Measurements from ENCODE around the gene RNF8. TPM values are rescaled to one million over a fixed set of nuclear protein-coding genes. Genes with fewer than 3 reads are reported as not detected.

Gene RNF8
- total and polyA plus RNA-seq, 10 of the 15 experiments (the other 5 are each of a cell fraction or from before 2014, with no cell fraction given) = 7.8 to 30.2 (median 23.3) TPM

DNA sequence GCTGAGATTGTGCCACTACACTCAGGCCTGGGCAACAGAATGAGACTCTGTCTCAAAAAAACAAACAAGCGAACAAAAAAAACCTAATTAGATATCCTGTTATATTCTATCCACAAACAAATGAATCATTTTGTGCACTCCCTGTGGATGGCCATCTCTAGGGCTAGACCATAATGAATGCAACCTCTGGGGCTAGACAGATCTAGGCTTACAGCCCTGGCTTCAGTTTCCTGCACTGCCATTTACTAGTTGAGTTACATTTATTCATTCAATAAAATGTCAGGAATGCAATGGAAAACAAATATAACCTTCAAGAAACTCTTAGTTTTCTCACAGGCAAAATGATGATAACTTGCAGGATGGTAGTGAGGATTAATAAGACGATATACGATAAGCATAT lies 6.6 kb upstream of the RNF8 start:
- no peaks in the 10 kb centered on the region for H3K27me3 ChIP-seq (replicated peaks in 1 of 2; ENCODE audit: control insufficient read depth in 2 of 2, insufficient read depth in 2 of 2, low read length in 1 of 2)
- H3K36me3 ChIP-seq (ENCODE audit: control insufficient read depth in 2 of 2, insufficient read depth in 2 of 2, low read length in 1 of 2) = no peaks in the 10 kb centered on the region
- 64% methylated on average over 3 of the region's 3 CpGs for WGBS (ENCODE audit: insufficient coverage, insufficient replicate concordance, low lambda C conversion rate, missing lambda C conversion rate)
- no peak overlapping the region for H3K4me3 ChIP-seq
- ATAC-seq (no peak), FAIRE-seq (no peak), DNase-seq (ENCODE audit: low read depth, low spot score) (no peak)
- in situ Hi-C loops (cut with MboI) = no loop called here
- H3K79me2 ChIP-seq (ENCODE audit: control insufficient read depth, insufficient read depth, low read length) = no peaks in the 10 kb centered on the region
- no peak overlapping the region for H3K9ac ChIP-seq (ENCODE audit: control insufficient read depth, insufficient read depth, low read length)
- RAD21 ChIA-PET (ENCODE audit: unreplicated experiment) = no interaction called here
- no peaks in the 10 kb centered on the region for H3K4me1 ChIP-seq (ENCODE audit: control insufficient read depth, insufficient read depth, low read length)
- intact Hi-C loops (cut with micrococcal nuclease; ENCODE audit: unreplicated experiment) = no loop called here
- no peaks in the 10 kb centered on the region for H3K9me3 ChIP-seq (replicated peaks; ENCODE audit: control insufficient read depth, insufficient read depth, low read length)
- CTCF ChIA-PET = interaction anchor here (1.0 kb wide), 1 partner anchor 33 kb away, joined by 3 read pairs; no protein-coding TSS in a partner anchor
- no peak overlapping the region for H3K4me2 ChIP-seq (ENCODE audit: control insufficient read depth, insufficient read depth)
- BruUV-seq (replicated peaks) = no TSS peak
- no peaks in the 10 kb centered on the region for H4K20me1 ChIP-seq (ENCODE audit: control insufficient read depth, insufficient read depth)
- no peak overlapping the region for H2AFZ ChIP-seq (ENCODE audit: control insufficient read depth, low read depth, low read length)
- SMC1A ChIA-PET (ENCODE audit: uncharacterized antibody, unreplicated experiment) = no interaction called here
- POLR2A ChIA-PET = no interaction called here
- H3K27ac ChIP-seq (ENCODE audit: control insufficient read depth, insufficient read depth) = no peak overlapping the region
- TF ChIP-seq WRNIP1 (IDR thresholded peaks at IDR 0.05; ENCODE audit: borderline replicate concordance, low read depth, low read length) = no peak
- TF ChIP-seq EP300 (IDR thresholded peaks at IDR 0.05; ENCODE audit: borderline replicate concordance in 1 of 2, control insufficient read depth in 1 of 2, low read depth in 2 of 2, low read length in 2 of 2) = no peak
- TF ChIP-seq NR2F1 (conservative IDR thresholded peaks at IDR 0.05) = no peak
- no peak for TF ChIP-seq MTA2 (IDR thresholded peaks at IDR 0.05; ENCODE audit: low read depth)
- TF ChIP-seq SUZ12 (IDR thresholded peaks at IDR 0.05; ENCODE audit: unreplicated experiment) = no peak
- TF ChIP-seq HDGF (IDR thresholded peaks at IDR 0.05) = no peak
- TF ChIP-seq, protein P1, sequence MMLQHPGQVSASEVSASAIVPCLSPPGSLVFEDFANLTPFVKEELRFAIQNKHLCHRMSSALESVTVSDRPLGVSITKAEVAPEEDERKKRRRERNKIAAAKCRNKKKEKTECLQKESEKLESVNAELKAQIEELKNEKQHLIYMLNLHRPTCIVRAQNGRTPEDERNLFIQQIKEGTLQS (IDR thresholded peaks at IDR 0.05; ENCODE audit: borderline replicate concordance, extremely low read depth, low read depth, low read length) = no peak
- no peak for TF ChIP-seq SREBF1 (IDR thresholded peaks at IDR 0.05; ENCODE audit: low read length)
- TF ChIP-seq, protein P2, sequence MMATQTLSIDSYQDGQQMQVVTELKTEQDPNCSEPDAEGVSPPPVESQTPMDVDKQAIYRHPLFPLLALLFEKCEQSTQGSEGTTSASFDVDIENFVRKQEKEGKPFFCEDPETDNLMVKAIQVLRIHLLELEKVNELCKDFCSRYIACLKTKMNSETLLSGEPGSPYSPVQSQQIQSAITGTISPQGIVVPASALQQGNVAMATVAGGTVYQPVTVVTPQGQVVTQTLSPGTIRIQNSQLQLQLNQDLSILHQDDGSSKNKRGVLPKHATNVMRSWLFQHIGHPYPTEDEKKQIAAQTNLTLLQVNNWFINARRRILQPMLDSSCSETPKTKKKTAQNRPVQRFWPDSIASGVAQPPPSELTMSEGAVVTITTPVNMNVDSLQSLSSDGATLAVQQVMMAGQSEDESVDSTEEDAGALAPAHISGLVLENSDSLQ (IDR thresholded peaks at IDR 0.05) = no peak
- TF ChIP-seq LARP7 (IDR thresholded peaks at IDR 0.05) = no peak
- TF ChIP-seq, protein P3, sequence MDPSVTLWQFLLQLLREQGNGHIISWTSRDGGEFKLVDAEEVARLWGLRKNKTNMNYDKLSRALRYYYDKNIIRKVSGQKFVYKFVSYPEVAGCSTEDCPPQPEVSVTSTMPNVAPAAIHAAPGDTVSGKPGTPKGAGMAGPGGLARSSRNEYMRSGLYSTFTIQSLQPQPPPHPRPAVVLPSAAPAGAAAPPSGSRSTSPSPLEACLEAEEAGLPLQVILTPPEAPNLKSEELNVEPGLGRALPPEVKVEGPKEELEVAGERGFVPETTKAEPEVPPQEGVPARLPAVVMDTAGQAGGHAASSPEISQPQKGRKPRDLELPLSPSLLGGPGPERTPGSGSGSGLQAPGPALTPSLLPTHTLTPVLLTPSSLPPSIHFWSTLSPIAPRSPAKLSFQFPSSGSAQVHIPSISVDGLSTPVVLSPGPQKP (IDR thresholded peaks at IDR 0.05; ENCODE audit: low read depth, low read length) = no peak
- TF ChIP-seq CHD2 (IDR thresholded peaks at IDR 0.05; ENCODE audit: borderline replicate concordance, low read depth, low read length) = no peak
- TF ChIP-seq, protein P4, sequence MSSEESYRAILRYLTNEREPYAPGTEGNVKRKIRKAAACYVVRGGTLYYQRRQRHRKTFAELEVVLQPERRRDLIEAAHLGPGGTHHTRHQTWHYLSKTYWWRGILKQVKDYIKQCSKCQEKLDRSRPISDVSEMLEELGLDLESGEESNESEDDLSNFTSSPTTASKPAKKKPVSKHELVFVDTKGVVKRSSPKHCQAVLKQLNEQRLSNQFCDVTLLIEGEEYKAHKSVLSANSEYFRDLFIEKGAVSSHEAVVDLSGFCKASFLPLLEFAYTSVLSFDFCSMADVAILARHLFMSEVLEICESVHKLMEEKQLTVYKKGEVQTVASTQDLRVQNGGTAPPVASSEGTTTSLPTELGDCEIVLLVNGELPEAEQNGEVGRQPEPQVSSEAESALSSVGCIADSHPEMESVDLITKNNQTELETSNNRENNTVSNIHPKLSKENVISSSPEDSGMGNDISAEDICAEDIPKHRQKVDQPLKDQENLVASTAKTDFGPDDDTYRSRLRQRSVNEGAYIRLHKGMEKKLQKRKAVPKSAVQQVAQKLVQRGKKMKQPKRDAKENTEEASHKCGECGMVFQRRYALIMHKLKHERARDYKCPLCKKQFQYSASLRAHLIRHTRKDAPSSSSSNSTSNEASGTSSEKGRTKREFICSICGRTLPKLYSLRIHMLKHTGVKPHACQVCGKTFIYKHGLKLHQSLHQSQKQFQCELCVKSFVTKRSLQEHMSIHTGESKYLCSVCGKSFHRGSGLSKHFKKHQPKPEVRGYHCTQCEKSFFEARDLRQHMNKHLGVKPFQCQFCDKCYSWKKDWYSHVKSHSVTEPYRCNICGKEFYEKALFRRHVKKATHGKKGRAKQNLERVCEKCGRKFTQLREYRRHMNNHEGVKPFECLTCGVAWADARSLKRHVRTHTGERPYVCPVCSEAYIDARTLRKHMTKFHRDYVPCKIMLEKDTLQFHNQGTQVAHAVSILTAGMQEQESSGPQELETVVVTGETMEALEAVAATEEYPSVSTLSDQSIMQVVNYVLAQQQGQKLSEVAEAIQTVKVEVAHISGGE (CRISPR knock-in tag; IDR thresholded peaks at IDR 0.05) = no peak
- no peak for TF ChIP-seq KLF5 (IDR thresholded peaks at IDR 0.05; ENCODE audit: partially characterized antibody)
- no peak for TF ChIP-seq HDAC2 (IDR thresholded peaks at IDR 0.05)
- TF ChIP-seq POLR2AphosphoS5 (IDR thresholded peaks at IDR 0.05; ENCODE audit: low read length) = no peak
- TF ChIP-seq, protein P5, sequence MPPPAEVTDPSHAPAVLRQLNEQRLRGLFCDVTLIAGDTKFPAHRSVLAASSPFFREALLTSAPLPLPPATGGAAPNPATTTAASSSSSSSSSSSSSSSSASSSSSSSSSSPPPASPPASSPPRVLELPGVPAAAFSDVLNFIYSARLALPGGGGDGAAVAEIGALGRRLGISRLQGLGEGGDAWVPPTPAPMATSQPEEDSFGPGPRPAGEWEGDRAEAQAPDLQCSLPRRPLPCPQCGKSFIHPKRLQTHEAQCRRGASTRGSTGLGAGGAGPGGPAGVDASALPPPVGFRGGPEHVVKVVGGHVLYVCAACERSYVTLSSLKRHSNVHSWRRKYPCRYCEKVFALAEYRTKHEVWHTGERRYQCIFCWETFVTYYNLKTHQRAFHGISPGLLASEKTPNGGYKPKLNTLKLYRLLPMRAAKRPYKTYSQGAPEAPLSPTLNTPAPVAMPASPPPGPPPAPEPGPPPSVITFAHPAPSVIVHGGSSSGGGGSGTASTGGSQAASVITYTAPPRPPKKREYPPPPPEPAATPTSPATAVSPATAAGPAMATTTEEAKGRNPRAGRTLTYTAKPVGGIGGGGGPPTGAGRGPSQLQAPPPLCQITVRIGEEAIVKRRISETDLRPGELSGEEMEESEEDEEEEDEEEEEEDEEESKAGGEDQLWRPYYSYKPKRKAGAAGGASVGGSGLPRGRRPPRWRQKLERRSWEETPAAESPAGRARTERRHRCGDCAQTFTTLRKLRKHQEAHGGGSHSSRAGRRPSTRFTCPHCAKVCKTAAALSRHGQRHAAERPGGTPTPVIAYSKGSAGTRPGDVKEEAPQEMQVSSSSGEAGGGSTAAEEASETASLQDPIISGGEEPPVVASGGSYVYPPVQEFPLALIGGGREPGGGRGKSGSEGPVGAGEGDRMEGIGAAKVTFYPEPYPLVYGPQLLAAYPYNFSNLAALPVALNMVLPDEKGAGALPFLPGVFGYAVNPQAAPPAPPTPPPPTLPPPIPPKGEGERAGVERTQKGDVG (CRISPR knock-in tag; IDR thresholded peaks at IDR 0.05) = no peak

Measured in GM12878 (cell line).